NB4 (cell line): ENCODE results near the gene TUBA1C.

Source experiments
- DNase-seq: peaks from one replicate; pipeline ENCODE4 v3.0.0; 2010; ENCODE audit warnings: low read depth
- H3K4me3 ChIP-seq: one replicate; pipeline ENCODE4 v1.5.1; 2011; ENCODE audit warnings: mild to moderate bottlenecking, low read depth, low read length, moderate library complexity
- MYC ChIP-seq: IDR thresholded peaks from 2 replicates; pipeline ENCODE4 v1.6.1; 2011; ENCODE audit warnings: low read depth, low read length
- POLR2A ChIP-seq: IDR thresholded peaks from 2 replicates; pipeline ENCODE4 v1.6.1; 2011; ENCODE audit warnings: mild to moderate bottlenecking; ENCODE audit not compliant: insufficient read length; ENCODE audit errors: extremely low read depth
- TF ChIP-seq, protein P1 (sequence below): IDR thresholded peaks from one replicate; pipeline ENCODE4 v1.5.1; 2012; ENCODE audit warnings: low read depth, low read length
- TF ChIP-seq, protein P2 (sequence below): IDR thresholded peaks from 2 replicates; pipeline ENCODE4 v1.6.1; 2011; ENCODE audit warnings: low read depth, low read length

Gene TUBA1C

DNA sequence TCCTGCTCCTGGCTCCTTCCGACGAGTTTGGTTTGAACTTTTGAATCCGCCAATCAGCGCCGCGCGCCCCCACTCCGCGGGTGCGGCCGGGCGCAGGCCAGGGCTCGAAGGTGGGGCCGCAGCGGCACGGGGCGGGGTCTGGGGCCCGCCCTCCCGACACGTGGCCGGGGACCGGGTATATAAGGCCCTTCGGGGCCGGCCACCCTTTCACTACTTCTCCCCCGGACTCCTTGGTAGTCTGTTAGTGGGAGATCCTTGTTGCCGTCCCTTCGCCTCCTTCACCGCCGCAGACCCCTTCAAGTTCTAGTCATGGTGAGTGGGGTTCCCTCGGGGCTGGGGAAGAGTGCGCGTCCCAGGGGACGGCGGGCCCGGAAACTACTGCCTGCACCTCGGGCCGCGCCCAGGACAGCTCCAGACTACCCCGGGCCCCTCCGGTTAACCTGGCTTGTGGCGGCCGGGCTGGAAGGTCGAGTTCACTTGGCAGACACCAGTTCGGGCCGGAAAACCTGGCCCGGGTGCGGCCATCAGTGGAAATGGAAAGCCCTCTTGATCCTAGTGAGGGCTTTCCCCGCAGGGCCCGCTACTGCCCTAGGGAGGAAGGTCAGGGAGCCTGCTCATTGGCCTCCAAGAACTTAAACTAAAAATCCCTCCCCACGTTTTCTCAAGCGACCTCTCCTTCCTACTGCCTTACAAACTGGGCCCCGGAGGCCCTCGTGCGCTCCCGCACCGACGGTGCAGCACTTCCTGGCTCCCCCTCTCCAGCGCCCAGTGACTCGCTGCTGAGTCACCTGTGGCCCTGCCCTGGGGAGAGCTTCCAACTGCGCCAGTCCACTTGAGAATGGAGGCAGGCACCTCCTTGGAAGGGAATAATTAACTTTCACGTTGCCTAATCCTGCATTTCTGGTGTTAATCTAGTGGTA, at the start of gene TUBA1C:
TSS of gene TUBA1C (plus strand) at position 210 of the 920 bp plus-strand sequence. CDS start at position 310, 100 bp downstream.
- peak within 1 kb of the TSS; percentile 93 for H3K4me3 ChIP-seq
- TF ChIP-seq, protein P1, sequence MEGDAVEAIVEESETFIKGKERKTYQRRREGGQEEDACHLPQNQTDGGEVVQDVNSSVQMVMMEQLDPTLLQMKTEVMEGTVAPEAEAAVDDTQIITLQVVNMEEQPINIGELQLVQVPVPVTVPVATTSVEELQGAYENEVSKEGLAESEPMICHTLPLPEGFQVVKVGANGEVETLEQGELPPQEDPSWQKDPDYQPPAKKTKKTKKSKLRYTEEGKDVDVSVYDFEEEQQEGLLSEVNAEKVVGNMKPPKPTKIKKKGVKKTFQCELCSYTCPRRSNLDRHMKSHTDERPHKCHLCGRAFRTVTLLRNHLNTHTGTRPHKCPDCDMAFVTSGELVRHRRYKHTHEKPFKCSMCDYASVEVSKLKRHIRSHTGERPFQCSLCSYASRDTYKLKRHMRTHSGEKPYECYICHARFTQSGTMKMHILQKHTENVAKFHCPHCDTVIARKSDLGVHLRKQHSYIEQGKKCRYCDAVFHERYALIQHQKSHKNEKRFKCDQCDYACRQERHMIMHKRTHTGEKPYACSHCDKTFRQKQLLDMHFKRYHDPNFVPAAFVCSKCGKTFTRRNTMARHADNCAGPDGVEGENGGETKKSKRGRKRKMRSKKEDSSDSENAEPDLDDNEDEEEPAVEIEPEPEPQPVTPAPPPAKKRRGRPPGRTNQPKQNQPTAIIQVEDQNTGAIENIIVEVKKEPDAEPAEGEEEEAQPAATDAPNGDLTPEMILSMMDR, result no peak
- TF ChIP-seq MYC (peak; percentile 97), POLR2A (peak; percentile 99)
- TF ChIP-seq, protein P2, sequence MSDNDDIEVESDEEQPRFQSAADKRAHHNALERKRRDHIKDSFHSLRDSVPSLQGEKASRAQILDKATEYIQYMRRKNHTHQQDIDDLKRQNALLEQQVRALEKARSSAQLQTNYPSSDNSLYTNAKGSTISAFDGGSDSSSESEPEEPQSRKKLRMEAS, result peak; percentile 96
- peak; percentile 97 for DNase-seq

DNA sequence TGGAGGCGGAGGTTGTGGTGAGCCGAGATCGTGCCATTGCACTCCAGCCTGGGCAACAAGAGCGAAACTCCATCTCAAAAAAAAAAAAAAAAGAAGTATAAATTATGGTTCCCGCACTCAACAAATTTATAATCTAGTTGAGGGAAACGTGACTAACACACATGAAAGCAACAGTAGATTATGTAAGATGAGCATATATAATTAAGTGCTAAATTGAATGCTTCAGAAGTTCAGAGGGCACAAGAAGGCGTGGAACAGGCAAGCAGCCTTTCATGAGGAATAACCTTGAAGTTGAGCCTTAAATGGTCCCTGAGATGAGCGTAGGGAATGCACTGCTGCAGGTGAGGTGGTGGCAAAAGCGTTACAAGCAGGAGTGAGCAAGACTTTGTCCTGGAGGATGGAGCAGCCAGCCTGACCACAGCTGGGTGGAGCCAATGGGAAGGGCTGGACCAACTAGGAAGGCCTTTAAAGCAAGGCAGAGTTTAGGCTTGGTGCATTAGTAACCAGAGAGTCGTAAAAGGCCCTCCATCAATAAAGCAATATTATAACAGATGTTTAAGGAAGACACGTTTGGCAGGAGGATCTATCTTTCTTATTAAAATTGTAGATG, 45.4 kb upstream of the TUBA1C start:
- TF ChIP-seq, protein P2, result no peak
- TF ChIP-seq POLR2A, result no peak
- TF ChIP-seq, protein P1, result no peak
- TF ChIP-seq MYC, result no peak
- H3K4me3 ChIP-seq, result no peak overlapping the region
- DNase-seq, result no peak

DNA sequence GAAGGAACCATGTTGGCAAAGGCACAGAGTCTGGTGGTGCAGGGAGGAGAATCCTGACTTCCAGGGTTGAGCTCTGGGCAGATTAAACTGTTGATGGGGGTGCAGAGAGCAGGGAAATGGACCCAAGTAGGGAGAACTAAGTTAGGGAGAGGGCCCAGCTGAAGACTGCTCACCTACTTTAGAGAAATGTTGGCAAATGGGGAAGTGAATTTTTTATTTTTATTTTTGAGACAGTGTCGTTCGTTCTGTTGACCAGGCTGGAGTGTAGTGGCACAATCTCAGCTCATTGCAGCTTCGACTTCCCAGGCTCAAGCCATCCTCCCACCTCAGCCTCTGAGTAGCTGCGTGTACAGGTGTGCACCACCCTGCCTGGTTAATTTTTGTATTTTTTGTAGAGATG, 43.9 kb upstream of the TUBA1C start:
- TF ChIP-seq, protein P2, result no peak
- TF ChIP-seq POLR2A (no peak), MYC (no peak)
- TF ChIP-seq, protein P1, result no peak
- H3K4me3 ChIP-seq, result no peak overlapping the region
- no peak for DNase-seq

- no peak for DNase-seq
- H3K4me3 ChIP-seq, result no peak overlapping the region
- TF ChIP-seq, protein P1, result no peak
- TF ChIP-seq MYC (no peak), POLR2A (no peak)
- TF ChIP-seq, protein P2, result no peak
These were observed 41.8 kb upstream of the TUBA1C start for GRCh38 chr12:49223122-49223521.

- TF ChIP-seq, protein P2, result no peak
- DNase-seq, result no peak
- H3K4me3 ChIP-seq, result no peak overlapping the region
These were observed 41.1 kb upstream of the TUBA1C start for GRCh38 chr12:49223590-49224369.
